K562 (cell line): ENCODE measurements around the gene OR2A25. TPM values are rescaled to one million over a fixed set of nuclear protein-coding genes. Genes with fewer than 3 reads are reported as not detected.

ENCODE experiments used
- ATAC-seq: fragments of 200-7000 bp; cut with Tn5 transposase; 3 replicates; pipeline ENCODE4 v1.9.1; 2020; ENCODE audit warnings: moderate library complexity
- BruUV-seq: library from RNA; stranded (reverse); fragments of 400-500 nt; replicated peaks from 2 replicates; lab custom pipeline; 2021; lab: Mats Ljungman, UMichigan
- CTCF ChIA-PET: fragments of 300-600 bp; formaldehyde crosslinking; extraction: SDS; loops from one replicate; lab custom pipeline; 2021; ENCODE audit warnings: low intra/inter-chr PET ratio; lab: Yijun Ruan, JAX
- POLR2A ChIA-PET: fragments of 300-600, 350-650 bp; sonication (Branson Sonifier 250); formaldehyde crosslinking; extraction: SDS; loops from one replicate; lab custom pipeline; 2021; ENCODE audit warnings: antibody characterized with exemption, inconsistent platforms; lab: Yijun Ruan, JAX
- DNase-seq, 4 experiments: peaks; one replicate each; pipeline versions ENCODE4 v3.0.0 to v3.0.0-alpha.2; 2011 to 2018; ENCODE audit warnings: low spot score in 3 of 4, mixed read lengths in 3 of 4; ENCODE audit errors: extremely low read depth in 1 of 4
- FAIRE-seq: peaks from 2 replicates; lab custom pipeline; 2011; peaks lifted over from hg19 to GRCh38; lab: Jason Lieb, UNC
- H2AFZ ChIP-seq: 2 replicates; pipeline ENCODE4 v1.6.0; 2011; ENCODE audit warnings: low read depth, low read length, control low read depth, inconsistent platforms
- H3K27ac ChIP-seq: fragments of 200-600 bp; 3 replicates; pipeline ENCODE4 v1.8.0; 2011; ENCODE audit warnings: low read depth, mild to moderate bottlenecking, control low read depth, inconsistent platforms, low read length, moderate library complexity, mixed read lengths; ENCODE audit errors: extremely low read depth
- H3K27me3 ChIP-seq, 2 experiments: fragments of 300-600 bp in 1 of 2; 2 replicates in 1 of 2; 3 replicates in 1 of 2; pipeline versions ENCODE4 v1.6.0 to v1.8.0; 2011; ENCODE audit warnings: inconsistent platforms in 2 of 2, low read length in 2 of 2, mild to moderate bottlenecking in 1 of 2, mixed read lengths in 1 of 2, moderate library complexity in 1 of 2; ENCODE audit not compliant: control insufficient read depth in 2 of 2, insufficient read depth in 2 of 2
- H3K36me3 ChIP-seq: fragments of 300-600 bp; 3 replicates; pipeline ENCODE4 v1.8.0; 2011; ENCODE audit warnings: mild to moderate bottlenecking, low read length, inconsistent platforms; ENCODE audit not compliant: control insufficient read depth, insufficient read depth
- H3K4me1 ChIP-seq, 2 experiments: fragments of 200-600 bp in 1 of 2; replicated peaks in 1 of 2; 2 replicates in 1 of 2; 3 replicates in 1 of 2; pipeline versions ENCODE4 v1.5.1 to v1.8.0; 2011; ENCODE audit warnings: inconsistent platforms in 2 of 2, low read length in 2 of 2, mild to moderate bottlenecking in 1 of 2, mixed read lengths in 1 of 2, moderate library complexity in 1 of 2; ENCODE audit not compliant: control insufficient read depth in 2 of 2, insufficient read depth in 2 of 2
- H3K4me2 ChIP-seq: 2 replicates; pipeline ENCODE4 v1.6.1; 2011; ENCODE audit warnings: low read length, control low read depth, inconsistent platforms, mixed read lengths; ENCODE audit not compliant: insufficient read depth
- H3K4me3 ChIP-seq: fragments of 200-600 bp; sonication (generic), shearing (Covaris generic); 2 replicates; pipeline ENCODE4 v1.5.1; 2016; ENCODE audit warnings: control low read depth, inconsistent platforms
- H3K79me2 ChIP-seq: fragments of 200-600 bp; 3 replicates; pipeline ENCODE4 v1.8.0; 2011; ENCODE audit warnings: low read length, inconsistent platforms; ENCODE audit not compliant: control insufficient read depth, insufficient read depth
- H3K9ac ChIP-seq, 2 experiments: 2 replicates each; pipeline versions ENCODE4 v1.6.0 to v1.6.1; 2011; ENCODE audit warnings: low read depth in 2 of 2, low read length in 2 of 2, control low read depth in 1 of 2, inconsistent platforms in 1 of 2, mild to moderate bottlenecking in 1 of 2, mixed read lengths in 1 of 2; ENCODE audit not compliant: insufficient read depth in 1 of 2
- H3K9me1 ChIP-seq: one replicate; pipeline ENCODE4 v1.6.0; 2011; ENCODE audit warnings: inconsistent platforms, mild to moderate bottlenecking, low read length, moderate library complexity; ENCODE audit not compliant: control insufficient read depth, insufficient read depth
- H3K9me3 ChIP-seq: replicated peaks from 2 replicates; pipeline ENCODE4 v1.5.1; 2011; ENCODE audit warnings: low read depth, low read length, inconsistent platforms; ENCODE audit not compliant: control insufficient read depth, insufficient read depth
- H4K20me1 ChIP-seq: replicated peaks from 2 replicates; pipeline ENCODE4 v1.6.1; 2011; ENCODE audit warnings: low read length, inconsistent platforms, mixed read lengths; ENCODE audit not compliant: control insufficient read depth, insufficient read depth
- ARID1B ChIP-seq: fragments of 450-650 bp; IDR thresholded peaks from 2 replicates; pipeline ENCODE4 v1.6.1; 2016; ENCODE audit warnings: antibody characterized with exemption, mild to moderate bottlenecking, inconsistent platforms
- ATF7 ChIP-seq: fragments of 450-650 bp; IDR thresholded peaks from 2 replicates; pipeline ENCODE4 v1.7.1; 2014; ENCODE audit warnings: mild to moderate bottlenecking, moderate library complexity
- BRD9 ChIP-seq: fragments of 450-650 bp; IDR thresholded peaks from 2 replicates; pipeline ENCODE4 v1.6.1; 2018; ENCODE audit warnings: low read depth; ENCODE audit not compliant: partially characterized antibody
- CAMTA2 ChIP-seq: fragments of 250-450 bp; sonication (Bioruptor Pico); conservative IDR thresholded peaks from 2 replicates; pipeline ENCODE4 v1.5.1; 2022
- CBFA2T3 ChIP-seq: fragments of 450-650 bp; IDR thresholded peaks from 2 replicates; pipeline ENCODE4 v1.6.1; 2017
- FOXP4 ChIP-seq: sonication (generic); formaldehyde crosslinking; IDR thresholded peaks from 2 replicates; pipeline ENCODE4 v1.8.0; 2022; ENCODE audit warnings: mild to moderate bottlenecking, missing genetic modification reagents, borderline replicate concordance
- MAFF ChIP-seq: IDR thresholded peaks from 2 replicates; pipeline ENCODE4 v1.6.1; 2012; ENCODE audit warnings: low read length, improper control_type of control experiment
- MITF ChIP-seq: IDR thresholded peaks from 2 replicates; pipeline ENCODE4 v1.6.1; 2014; ENCODE audit warnings: antibody characterized with exemption
- PCBP1 ChIP-seq: fragments of 200-400 bp; formaldehyde crosslinking; IDR thresholded peaks from 2 replicates; pipeline ENCODE4 v1.6.1; 2018; ENCODE audit warnings: mild to moderate bottlenecking, low read depth, low read length; ENCODE audit not compliant: poor library complexity, severe bottlenecking
- PTTG1 ChIP-seq: fragments of 450-650 bp; IDR thresholded peaks from 2 replicates; pipeline ENCODE4 v1.6.1; 2016; ENCODE audit warnings: low read depth, mild to moderate bottlenecking, missing genetic modification characterization, missing compliant biosample characterization
- RBM22 ChIP-seq: fragments of 200-400 bp; formaldehyde crosslinking; IDR thresholded peaks from 2 replicates; pipeline ENCODE4 v1.6.1; 2018; ENCODE audit warnings: low read length, low read depth; ENCODE audit not compliant: poor library complexity, severe bottlenecking
- RFX1 ChIP-seq: fragments of 450-650 bp; IDR thresholded peaks from 2 replicates; pipeline ENCODE4 v1.6.1; 2016; ENCODE audit warnings: mild to moderate bottlenecking, moderate library complexity
- STAT6 ChIP-seq: sonication (generic); formaldehyde crosslinking; IDR thresholded peaks from 2 replicates; pipeline ENCODE4 v1.8.1; 2023; ENCODE audit warnings: mild to moderate bottlenecking, missing genetic modification reagents
- ZFP30 ChIP-seq: fragments of 250-450 bp; sonication (Bioruptor Pico); IDR thresholded peaks from 2 replicates; pipeline ENCODE4 v1.8.0; 2022; ENCODE audit warnings: moderate library complexity, mild to moderate bottlenecking, inconsistent platforms, borderline replicate concordance
- WGBS: fragments of 100-300 bp; shearing (Covaris generic); methylation state at CpG from one replicate; pipeline ENCODE4 v1.1.6; 2016; ENCODE audit warnings: low coverage, mixed read lengths; ENCODE audit not compliant: insufficient coverage; ENCODE audit errors: missing lambda C conversion rate; 5-methylcytosine and 5-hydroxymethylcytosine counted together
- in situ Hi-C: fragments of 300-500 bp; cut with MboI; formaldehyde crosslinking; loops from 4 replicates; pipeline ENCODE4 v1.15.0; 2018; ENCODE audit warnings: inconsistent platforms, mixed read lengths
- intact Hi-C: fragments of 100-400 bp; cut with micrococcal nuclease; formaldehyde crosslinking; loops from 2 replicates; pipeline ENCODE4 v1.14.2; 2022
- polyA plus RNA-seq, 8 experiments: library from polyadenylated mRNA; depleted of rRNA in 4 of 8; stranded (reverse) in 5 of 8; unstranded in 3 of 8; fragments of >200 nt; fragmentation: Nextera tagmentation in 2 of 8; fragmentation: Illumina TruSeq in 1 of 8; extraction: Ambion mirVana in 2 of 8; extraction: Trizol in 1 of 8; gene quantifications; 2 replicates each; pipeline versions ENCODE4 v1.2.1 to v1.2.3, GENCODE V29; 2011 to 2014; ENCODE audit warnings: inconsistent platforms in 1 of 8, missing spikeins in 1 of 8
- total RNA-seq, 7 experiments: library from RNA; depleted of rRNA in 6 of 7; stranded (reverse); fragments of >200 nt in 6 of 7; fragmentation: Illumina TruSeq in 2 of 7; extraction: Trizol in 2 of 7; gene quantifications; 2 replicates each; pipeline versions ENCODE4 v1.2.1 to v1.2.3, GENCODE V29; 2011 to 2021; ENCODE audit warnings: low replicate concordance in 1 of 7
- TF ChIP-seq, protein P1 (sequence below): fragments of 250-450 bp; sonication (Bioruptor Pico); IDR thresholded peaks from 2 replicates; pipeline ENCODE4 v1.5.0; 2020; ENCODE audit warnings: mild to moderate bottlenecking, borderline replicate concordance

The OR2A25 gene
- total and polyA plus RNA-seq, 9 of the 15 experiments (the other 6 are each of a cell fraction or from before 2014, with no cell fraction given) = not detected

GRCh38 chr7:144069953-144070352, 342 bp downstream of the OR2A25 start:
- no peak overlapping the region for H3K9ac ChIP-seq
- H3K9me1 ChIP-seq = no peaks in the 10 kb centered on the region
- 0% methylated on average over 2 of the region's 2 CpGs for WGBS
- no peak for FAIRE-seq
- no peak overlapping the region for H3K4me3 ChIP-seq
- ChIA-PET POLR2A (interaction anchor here (0.7 to 1.0 kb wide), 2 partner anchors 10 to 168 kb away, joined by 3 read pairs; partner anchors contain the start of gene TCAF1), CTCF (no interaction called here)
- no peaks in the 10 kb centered on the region for H3K9me3 ChIP-seq
- H3K79me2 ChIP-seq = no peaks in the 10 kb centered on the region
- H2AFZ ChIP-seq = no peak overlapping the region
- no peaks in the 10 kb centered on the region for H3K27me3 ChIP-seq
- H3K4me2 ChIP-seq = no peak overlapping the region
- no peaks in the 10 kb centered on the region for H3K36me3 ChIP-seq
- intact Hi-C loops = no loop called here
- H3K4me1 ChIP-seq = no peaks in the 10 kb centered on the region
- H3K27ac ChIP-seq = no peak overlapping the region
- in situ Hi-C loops = no loop called here
- no peaks in the 10 kb centered on the region for H4K20me1 ChIP-seq
- DNase-seq = peak in 1 of 4 experiments; percentile 32
- ATAC-seq = peak; percentile 85
- no TSS peak for BruUV-seq
- TF ChIP-seq ATF7 (peak; percentile 47; the same call in 1 of the 2 replicates), RBM22 (no peak), FOXP4 (CRISPR knock-in tag) (no peak), PCBP1 (no peak), PTTG1 (tag) (no peak), BRD9 (no peak), ARID1B (0 out of 2 replicates have a peak, but pooled peaks have one; percentile 28), MITF (no peak), RFX1 (no peak), STAT6 (no peak), CAMTA2 (no peak), CBFA2T3 (peak; percentile 60; the same call in 1 of the 2 replicates), MAFF (no peak), ZFP30 (CRISPR knock-in tag) (no peak)
- TF ChIP-seq, protein P1, sequence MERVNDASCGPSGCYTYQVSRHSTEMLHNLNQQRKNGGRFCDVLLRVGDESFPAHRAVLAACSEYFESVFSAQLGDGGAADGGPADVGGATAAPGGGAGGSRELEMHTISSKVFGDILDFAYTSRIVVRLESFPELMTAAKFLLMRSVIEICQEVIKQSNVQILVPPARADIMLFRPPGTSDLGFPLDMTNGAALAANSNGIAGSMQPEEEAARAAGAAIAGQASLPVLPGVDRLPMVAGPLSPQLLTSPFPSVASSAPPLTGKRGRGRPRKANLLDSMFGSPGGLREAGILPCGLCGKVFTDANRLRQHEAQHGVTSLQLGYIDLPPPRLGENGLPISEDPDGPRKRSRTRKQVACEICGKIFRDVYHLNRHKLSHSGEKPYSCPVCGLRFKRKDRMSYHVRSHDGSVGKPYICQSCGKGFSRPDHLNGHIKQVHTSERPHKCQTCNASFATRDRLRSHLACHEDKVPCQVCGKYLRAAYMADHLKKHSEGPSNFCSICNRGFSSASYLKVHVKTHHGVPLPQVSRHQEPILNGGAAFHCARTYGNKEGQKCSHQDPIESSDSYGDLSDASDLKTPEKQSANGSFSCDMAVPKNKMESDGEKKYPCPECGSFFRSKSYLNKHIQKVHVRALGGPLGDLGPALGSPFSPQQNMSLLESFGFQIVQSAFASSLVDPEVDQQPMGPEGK (CRISPR knock-in tag) = no peak
